ENCODE results near the gene HIVEP3.

- TF ChIP-seq CTCF (IDR thresholded peaks at IDR 0.05) (no peak), EZH2phosphoT487 (IDR thresholded peaks at IDR 0.05) (no peak)
Observed at GRCh38 chr1:41700581-41700980, 218.1 kb downstream of the HIVEP3 start.
